ENCODE results near the gene CAPZB. TPM values are rescaled to one million over a fixed set of nuclear protein-coding genes. Genes with fewer than 3 reads are reported as not detected.
A peak's percentile ranks its signal among the peaks of the same experiment; 100 is the strongest.

The CAPZB gene
- total RNA-seq, 1 experiment from 2014 or later = 491 TPM

DNA sequence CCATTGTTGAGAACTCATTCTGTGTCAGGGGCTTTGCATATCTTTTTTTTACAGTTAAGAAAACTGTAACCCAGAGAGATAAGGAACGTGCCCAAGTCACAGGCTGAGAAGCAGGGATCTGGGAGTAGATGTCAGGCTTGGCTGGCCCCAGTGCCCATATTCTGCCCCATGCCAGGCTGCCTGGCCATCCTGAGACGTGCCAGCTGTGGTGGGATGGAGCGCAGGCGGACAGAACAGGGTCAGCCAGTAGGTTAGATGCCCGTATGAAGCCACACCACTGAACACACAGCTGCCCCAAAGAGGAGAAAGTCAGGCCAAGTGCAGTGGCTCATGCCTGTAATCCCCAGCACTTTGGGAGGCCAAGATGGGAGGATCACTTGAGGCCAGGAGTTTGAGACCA lies 117.3 kb downstream of the CAPZB start:
- CTCF ChIA-PET = interaction anchor here (0.8 kb wide), 1 partner anchor 283 kb away, joined by 3 read pairs; no protein-coding TSS in a partner anchor
- Histone ChIP-seq H3K4me3 (ENCODE audit: low read depth in 2 of 2, low read length in 2 of 2) (no peak overlapping the region), H3K27me3 (ENCODE audit: control insufficient read depth, insufficient read depth, low read length) (no peaks in the 10 kb centered on the region), H3K4me1 (ENCODE audit: control insufficient read depth, insufficient read depth, low read length) (peaks cover 10% of the 10 kb centered on the region), H3K27ac (ENCODE audit: low read length) (no peak overlapping the region), H3K9me3 (ENCODE audit: control insufficient read depth, insufficient read depth, low read depth, low read length) (no peaks in the 10 kb centered on the region), H3K36me3 (ENCODE audit: control insufficient read depth, insufficient read depth, low read length) (no peaks in the 10 kb centered on the region)
- ATAC-seq = no peak
- no peak for DNase-seq (ENCODE audit: low read depth, low spot score)
- in situ Hi-C loops (cut with HindIII; ENCODE audit: low pct_unique_long_range_greater_than_20kb, low sequenced_read_pairs) = no loop called here
- BruUV-seq (replicated peaks) = no TSS peak
- TF ChIP-seq POLR2AphosphoS5 (IDR thresholded peaks at IDR 0.05; ENCODE audit: low read depth, low read length) (no peak), SIN3A (IDR thresholded peaks at IDR 0.05; ENCODE audit: borderline replicate concordance, insufficient read depth, low read depth, low read length) (no peak), CTCF (IDR thresholded peaks at IDR 0.05) (no peak), TCF7L2 (IDR thresholded peaks at IDR 0.05; ENCODE audit: low read depth, low read length) (no peak)
- TF ChIP-seq, protein P1, sequence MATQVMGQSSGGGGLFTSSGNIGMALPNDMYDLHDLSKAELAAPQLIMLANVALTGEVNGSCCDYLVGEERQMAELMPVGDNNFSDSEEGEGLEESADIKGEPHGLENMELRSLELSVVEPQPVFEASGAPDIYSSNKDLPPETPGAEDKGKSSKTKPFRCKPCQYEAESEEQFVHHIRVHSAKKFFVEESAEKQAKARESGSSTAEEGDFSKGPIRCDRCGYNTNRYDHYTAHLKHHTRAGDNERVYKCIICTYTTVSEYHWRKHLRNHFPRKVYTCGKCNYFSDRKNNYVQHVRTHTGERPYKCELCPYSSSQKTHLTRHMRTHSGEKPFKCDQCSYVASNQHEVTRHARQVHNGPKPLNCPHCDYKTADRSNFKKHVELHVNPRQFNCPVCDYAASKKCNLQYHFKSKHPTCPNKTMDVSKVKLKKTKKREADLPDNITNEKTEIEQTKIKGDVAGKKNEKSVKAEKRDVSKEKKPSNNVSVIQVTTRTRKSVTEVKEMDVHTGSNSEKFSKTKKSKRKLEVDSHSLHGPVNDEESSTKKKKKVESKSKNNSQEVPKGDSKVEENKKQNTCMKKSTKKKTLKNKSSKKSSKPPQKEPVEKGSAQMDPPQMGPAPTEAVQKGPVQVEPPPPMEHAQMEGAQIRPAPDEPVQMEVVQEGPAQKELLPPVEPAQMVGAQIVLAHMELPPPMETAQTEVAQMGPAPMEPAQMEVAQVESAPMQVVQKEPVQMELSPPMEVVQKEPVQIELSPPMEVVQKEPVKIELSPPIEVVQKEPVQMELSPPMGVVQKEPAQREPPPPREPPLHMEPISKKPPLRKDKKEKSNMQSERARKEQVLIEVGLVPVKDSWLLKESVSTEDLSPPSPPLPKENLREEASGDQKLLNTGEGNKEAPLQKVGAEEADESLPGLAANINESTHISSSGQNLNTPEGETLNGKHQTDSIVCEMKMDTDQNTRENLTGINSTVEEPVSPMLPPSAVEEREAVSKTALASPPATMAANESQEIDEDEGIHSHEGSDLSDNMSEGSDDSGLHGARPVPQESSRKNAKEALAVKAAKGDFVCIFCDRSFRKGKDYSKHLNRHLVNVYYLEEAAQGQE (IDR thresholded peaks at IDR 0.05; ENCODE audit: insufficient read depth in 1 of 2, low read depth in 2 of 2, low read length in 1 of 2) = no peak
- POLR2A ChIA-PET = no interaction called here
- intact Hi-C loops (cut with micrococcal nuclease; ENCODE audit: unreplicated experiment) = no loop called here

DNA sequence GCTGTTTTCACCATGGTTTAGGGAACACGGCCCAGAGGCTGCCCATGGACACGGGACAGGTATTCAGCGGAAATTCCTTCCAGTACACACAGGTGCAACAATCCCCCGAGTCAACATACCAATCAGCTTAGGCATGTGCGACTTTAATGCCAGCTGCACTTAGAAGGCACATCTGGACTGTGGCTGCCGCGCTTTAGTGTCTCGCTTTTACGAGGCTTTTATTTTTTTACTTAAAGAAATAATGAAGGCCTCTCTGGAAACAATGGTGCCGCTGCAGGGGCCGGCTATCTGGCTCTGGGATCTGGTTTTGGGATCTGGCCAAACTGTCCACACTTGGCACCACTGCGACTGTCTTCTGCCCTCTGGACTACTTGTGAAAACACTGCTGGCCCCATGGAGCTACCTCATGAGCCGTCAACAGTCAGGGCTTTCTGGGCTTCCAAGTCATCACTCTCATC lies 117.7 kb downstream of the CAPZB start:
- intact Hi-C loops (cut with micrococcal nuclease; ENCODE audit: unreplicated experiment) = no loop called here
- no peak for TF ChIP-seq SIN3A (IDR thresholded peaks at IDR 0.05; ENCODE audit: borderline replicate concordance, insufficient read depth, low read depth, low read length)
- no peak for TF ChIP-seq CTCF (IDR thresholded peaks at IDR 0.05)
- TF ChIP-seq POLR2AphosphoS5 (IDR thresholded peaks at IDR 0.05; ENCODE audit: low read depth, low read length) = no peak; the same call in 1 of the 2 replicates
- no peak for TF ChIP-seq TCF7L2 (IDR thresholded peaks at IDR 0.05; ENCODE audit: low read depth, low read length)
- TF ChIP-seq, protein P1 (IDR thresholded peaks at IDR 0.05; ENCODE audit: insufficient read depth in 1 of 2, low read depth in 2 of 2, low read length in 1 of 2) = no peak
- H3K9me3 ChIP-seq (ENCODE audit: control insufficient read depth, insufficient read depth, low read depth, low read length) = no peaks in the 10 kb centered on the region
- DNase-seq (ENCODE audit: low read depth, low spot score) (no peak), ATAC-seq (no peak)
- H3K4me3 ChIP-seq (ENCODE audit: low read depth in 2 of 2, low read length in 2 of 2) = no peak overlapping the region
- ChIA-PET CTCF (interaction anchor here (0.7 to 0.8 kb wide), 2 partner anchors 283 to 286 kb away, joined by 3 read pairs; no protein-coding TSS in a partner anchor), POLR2A (no interaction called here)
- no peaks in the 10 kb centered on the region for H3K27me3 ChIP-seq (ENCODE audit: control insufficient read depth, insufficient read depth, low read length)
- no TSS peak for BruUV-seq (replicated peaks)
- H3K27ac ChIP-seq (ENCODE audit: low read length) = peak overlapping the region; percentile 23; the same call in 1 of the 2 replicates
- no peaks in the 10 kb centered on the region for H3K36me3 ChIP-seq (ENCODE audit: control insufficient read depth, insufficient read depth, low read length)
- in situ Hi-C loops (cut with HindIII; ENCODE audit: low pct_unique_long_range_greater_than_20kb, low sequenced_read_pairs) = no loop called here
- peaks cover 10% of the 10 kb centered on the region for H3K4me1 ChIP-seq (ENCODE audit: control insufficient read depth, insufficient read depth, low read length)
